Omental fat pad (tissue), 4 donors: ENCODE data around the gene SAMD8. TPM values are rescaled to one million over a fixed set of nuclear protein-coding genes. Genes with fewer than 3 reads are reported as not detected.
"Not testable (repeated sequence)": the region's sequence is repeated elsewhere in the genome, so short reads cannot be mapped to it uniquely, and the experiment has no call there.

ENCODE experiments used
- ATAC-seq: fragments of 150-250 bp; one replicate; pipeline ENCODE4 v1.9.1; 2016; ENCODE audit warnings: mild to moderate bottlenecking, moderate library complexity; ENCODE audit not compliant: low FRiP score
- DNase-seq: peaks from one replicate; pipeline ENCODE4 v3.0.0-alpha.2; 2019; ENCODE audit warnings: low spot score
- total RNA-seq, 4 donors: library from RNA; depleted of rRNA; stranded (reverse); fragments of >200 nt; gene quantifications; one replicate each; pipeline ENCODE4 v1.1.0, GENCODE V29; 2016
- TF ChIP-seq, protein P1 (sequence below), 3 donors: fragments of 450-650 bp; IDR thresholded peaks; one replicate each; pipeline ENCODE4 v1.5.1; 2016 to 2017; ENCODE audit warnings: antibody characterized with exemption in 3 of 3, mild to moderate bottlenecking in 3 of 3, moderate library complexity in 2 of 3

Gene SAMD8
- total RNA-seq, 4 donors from 2014 or later, result 38.9 to 54.2 (median 43.7) TPM

DNA sequence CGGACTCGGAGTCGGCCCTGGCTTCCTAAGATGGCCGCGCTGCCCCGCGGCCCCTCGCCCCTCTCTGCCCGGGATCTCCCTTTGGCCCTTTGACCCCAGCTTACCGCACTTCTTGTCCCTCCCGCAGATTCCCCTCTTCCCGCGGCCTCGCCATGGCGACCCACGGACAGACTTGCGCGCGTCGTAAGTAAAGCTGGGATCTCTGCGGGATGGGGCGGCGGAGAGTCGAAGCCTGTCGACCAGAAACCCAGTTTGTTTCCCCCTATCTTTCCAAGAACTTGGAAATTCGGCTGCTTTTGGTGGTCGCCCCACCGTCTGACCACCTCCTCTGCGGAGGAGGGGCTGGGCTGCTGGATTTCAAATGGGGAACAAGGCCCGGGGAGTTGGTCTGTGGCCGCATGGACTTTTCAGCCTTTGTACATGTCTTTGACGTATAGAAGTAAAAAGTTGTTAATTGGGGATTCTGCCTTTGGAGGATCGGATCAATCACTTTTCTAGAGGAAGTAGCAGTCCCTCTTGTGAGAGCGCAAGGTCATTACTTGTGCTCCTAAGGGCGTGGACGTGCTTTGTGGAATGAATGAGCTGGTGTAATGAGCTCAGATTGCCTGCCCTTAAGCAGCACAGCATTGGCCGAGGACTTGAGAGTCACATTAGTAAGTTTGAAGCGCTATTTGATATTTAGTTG is 99.7 kb downstream of the SAMD8 start:
- TF ChIP-seq, protein P1, sequence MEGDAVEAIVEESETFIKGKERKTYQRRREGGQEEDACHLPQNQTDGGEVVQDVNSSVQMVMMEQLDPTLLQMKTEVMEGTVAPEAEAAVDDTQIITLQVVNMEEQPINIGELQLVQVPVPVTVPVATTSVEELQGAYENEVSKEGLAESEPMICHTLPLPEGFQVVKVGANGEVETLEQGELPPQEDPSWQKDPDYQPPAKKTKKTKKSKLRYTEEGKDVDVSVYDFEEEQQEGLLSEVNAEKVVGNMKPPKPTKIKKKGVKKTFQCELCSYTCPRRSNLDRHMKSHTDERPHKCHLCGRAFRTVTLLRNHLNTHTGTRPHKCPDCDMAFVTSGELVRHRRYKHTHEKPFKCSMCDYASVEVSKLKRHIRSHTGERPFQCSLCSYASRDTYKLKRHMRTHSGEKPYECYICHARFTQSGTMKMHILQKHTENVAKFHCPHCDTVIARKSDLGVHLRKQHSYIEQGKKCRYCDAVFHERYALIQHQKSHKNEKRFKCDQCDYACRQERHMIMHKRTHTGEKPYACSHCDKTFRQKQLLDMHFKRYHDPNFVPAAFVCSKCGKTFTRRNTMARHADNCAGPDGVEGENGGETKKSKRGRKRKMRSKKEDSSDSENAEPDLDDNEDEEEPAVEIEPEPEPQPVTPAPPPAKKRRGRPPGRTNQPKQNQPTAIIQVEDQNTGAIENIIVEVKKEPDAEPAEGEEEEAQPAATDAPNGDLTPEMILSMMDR (IDR thresholded peaks at IDR 0.05), result no peak
- peak; percentile 31 for ATAC-seq
- no peak for DNase-seq

DNA sequence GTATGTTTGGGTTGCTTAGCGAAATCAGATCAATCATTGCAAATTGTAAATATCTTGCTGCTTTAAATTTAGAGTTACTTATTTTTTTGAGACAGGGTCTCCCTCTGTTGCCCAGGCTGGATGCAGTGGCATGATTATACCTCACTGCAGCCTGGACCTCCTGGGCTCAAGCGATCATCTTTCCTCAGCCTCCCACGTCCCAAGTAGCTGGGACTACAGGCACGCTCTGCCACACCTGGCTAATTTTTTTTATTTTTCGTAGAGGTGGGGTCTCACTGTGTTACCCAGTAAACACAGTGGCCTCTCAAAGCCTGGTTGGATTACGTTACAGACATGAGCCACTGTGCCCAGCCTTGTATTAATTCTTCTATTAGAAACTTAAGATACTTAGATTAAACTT is 100.9 kb downstream of the SAMD8 start:
- TF ChIP-seq, protein P1 (IDR thresholded peaks at IDR 0.05), result no peak
- DNase-seq, result no peak
- no peak for ATAC-seq

DNA sequence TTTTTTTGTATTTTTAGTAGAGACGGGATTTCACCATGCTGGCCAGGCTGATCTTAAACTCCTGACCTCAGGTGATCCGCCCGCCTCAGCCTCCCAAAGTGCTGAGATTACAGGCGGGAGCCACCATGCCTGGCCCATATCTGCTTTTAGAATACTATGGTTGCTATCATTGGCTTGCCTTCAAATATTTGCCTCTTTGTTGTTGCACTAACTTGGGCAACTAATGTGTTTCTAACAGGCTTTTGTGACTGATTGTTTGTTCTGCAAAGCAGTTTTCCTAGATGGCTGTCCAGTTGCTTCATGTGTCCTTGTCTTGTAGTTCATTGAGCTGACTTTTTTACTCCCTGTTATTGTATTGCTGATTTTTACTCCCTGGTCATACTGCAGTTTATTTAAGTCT is 108.8 kb downstream of the SAMD8 start:
- TF ChIP-seq, protein P1 (IDR thresholded peaks at IDR 0.05), result no peak
- ATAC-seq (no peak), DNase-seq (no peak)

DNA sequence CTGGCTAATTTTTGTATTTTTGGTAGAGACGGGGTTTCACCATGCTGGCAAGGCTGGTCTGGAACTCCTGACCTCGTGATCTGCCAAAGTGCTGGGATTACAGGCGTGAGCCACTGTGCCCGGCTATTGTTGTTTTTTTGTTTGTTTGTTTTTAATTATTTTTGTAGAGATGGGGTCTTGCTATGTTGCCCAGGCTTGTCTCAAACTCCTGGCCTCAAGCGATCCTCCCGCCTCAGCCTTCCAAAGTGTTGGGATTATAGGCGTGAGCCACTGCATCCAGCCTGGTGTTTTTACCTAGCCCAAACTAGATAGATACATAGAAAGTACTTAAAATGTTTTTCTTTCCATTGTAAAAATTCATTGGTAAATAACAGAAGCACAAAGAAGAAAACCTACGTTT is 110.0 kb downstream of the SAMD8 start:
- DNase-seq, ATAC-seq: not testable (repeated sequence)

DNA sequence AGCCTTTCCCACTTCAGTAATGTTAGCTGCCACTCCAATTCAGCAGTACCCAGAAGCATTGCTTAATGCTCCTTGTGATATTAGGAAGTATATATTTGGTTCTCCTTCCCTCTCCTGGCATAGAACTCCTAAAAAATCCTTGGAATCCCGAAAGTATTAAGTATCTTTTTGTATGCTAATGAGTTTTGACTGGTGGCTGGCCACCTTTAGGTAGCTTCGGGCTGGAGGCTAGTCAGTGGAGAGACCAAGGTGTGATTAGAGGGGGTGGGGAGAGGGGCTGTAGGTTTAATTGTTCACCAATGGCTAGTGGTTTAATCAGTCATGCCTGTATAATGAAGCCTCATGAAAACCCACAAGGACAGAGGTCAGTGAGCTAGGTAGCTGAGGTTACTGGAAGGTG is 112.1 kb downstream of the SAMD8 start:
- DNase-seq, result no peak
- TF ChIP-seq, protein P1 (IDR thresholded peaks at IDR 0.05), result no peak
- no peak for ATAC-seq

DNA sequence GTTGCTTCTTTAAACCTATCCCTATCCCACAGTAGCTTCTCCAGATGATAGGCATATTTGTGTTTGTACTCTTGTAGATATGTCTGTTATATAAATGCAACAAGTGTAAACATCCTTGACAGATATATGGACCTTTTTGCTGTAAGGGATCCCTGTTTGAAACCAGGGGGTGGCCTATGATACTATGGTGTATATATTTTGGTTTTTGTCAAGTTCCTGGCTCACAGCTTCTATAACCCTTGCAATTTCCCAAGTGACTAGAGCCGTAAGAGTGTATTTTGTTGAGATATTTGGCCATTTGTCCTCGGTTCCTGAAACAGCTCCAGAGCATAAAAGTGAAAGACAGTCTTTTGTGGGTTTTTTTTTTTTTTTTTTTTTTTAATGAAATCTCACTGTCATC is 114.6 kb downstream of the SAMD8 start:
- TF ChIP-seq, protein P1 (IDR thresholded peaks at IDR 0.05), result no peak
- DNase-seq (no peak), ATAC-seq (no peak)

DNA sequence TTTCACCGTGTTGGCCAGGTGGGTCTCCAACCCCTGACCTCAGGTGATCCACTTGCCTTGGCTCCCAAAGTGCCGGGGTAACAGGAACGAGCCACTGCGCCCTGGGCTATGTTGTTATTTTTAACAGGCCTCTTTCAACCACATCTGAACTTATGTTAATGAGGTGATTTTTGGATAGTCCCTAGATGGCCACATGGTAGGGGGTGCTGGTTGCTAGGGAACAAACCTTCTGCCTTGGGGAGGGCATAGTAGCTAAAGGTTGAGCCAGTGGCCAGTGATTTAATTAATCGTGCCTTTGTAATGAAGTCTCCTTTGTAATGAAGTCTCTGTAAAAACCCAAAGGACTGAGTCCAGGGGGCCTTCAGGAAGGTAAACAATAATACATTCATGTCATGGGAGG is 115.2 kb downstream of the SAMD8 start:
- DNase-seq (no peak), ATAC-seq (no peak)
- TF ChIP-seq, protein P1 (IDR thresholded peaks at IDR 0.05), result no peak
